Measurements from ENCODE around the gene EPG5.

Gene EPG5

GRCh38 chr18:45900623-45901022, 66.5 kb downstream of the EPG5 start:
- no peak for DNase-seq (ENCODE audit: low read depth)
- H3K4me3 ChIP-seq (ENCODE audit: low read length), result no peak overlapping the region
- TF ChIP-seq CTCF (conservative IDR thresholded peaks at IDR 0.05; ENCODE audit: low read depth, low read length), result no peak

GRCh38 chr18:45896991-45897390, 70.1 kb downstream of the EPG5 start:
- no peak for TF ChIP-seq CTCF (conservative IDR thresholded peaks at IDR 0.05; ENCODE audit: low read depth, low read length)
- no peak overlapping the region for H3K4me3 ChIP-seq (ENCODE audit: low read length)
- no peak for DNase-seq (ENCODE audit: low read depth)

GRCh38 chr18:45896452-45896851, 70.7 kb downstream of the EPG5 start:
- no peak for TF ChIP-seq CTCF (conservative IDR thresholded peaks at IDR 0.05; ENCODE audit: low read depth, low read length)

GRCh38 chr18:45895339-45895738, 71.8 kb downstream of the EPG5 start:
- no peak for TF ChIP-seq CTCF (conservative IDR thresholded peaks at IDR 0.05; ENCODE audit: low read depth, low read length)
- H3K4me3 ChIP-seq (ENCODE audit: low read length), result no peak overlapping the region
- DNase-seq (ENCODE audit: low read depth), result no peak

More at GRCh38 chr18:45896452-45896851, 70.7 kb downstream of the EPG5 start:
- no peak for DNase-seq (ENCODE audit: low read depth)
- no peak overlapping the region for H3K4me3 ChIP-seq (ENCODE audit: low read length)

GRCh38 chr18:45894818-45895217, 72.3 kb downstream of the EPG5 start:
- no peak for TF ChIP-seq CTCF (conservative IDR thresholded peaks at IDR 0.05; ENCODE audit: low read depth, low read length)
- H3K4me3 ChIP-seq (ENCODE audit: low read length), result no peak overlapping the region
- DNase-seq (ENCODE audit: low read depth), result no peak

- TF ChIP-seq CTCF (conservative IDR thresholded peaks at IDR 0.05; ENCODE audit: low read depth, low read length), result no peak
- no peak overlapping the region for H3K4me3 ChIP-seq (ENCODE audit: low read length)
- DNase-seq (ENCODE audit: low read depth), result no peak
Measured at GRCh38 chr18:45891806-45892205, 75.3 kb downstream of the EPG5 start.

- DNase-seq (ENCODE audit: low read depth), result no peak
- no peak overlapping the region for H3K4me3 ChIP-seq (ENCODE audit: low read length)
- TF ChIP-seq CTCF (conservative IDR thresholded peaks at IDR 0.05; ENCODE audit: low read depth, low read length), result no peak
Measured at GRCh38 chr18:45890606-45891005, 76.5 kb downstream of the EPG5 start.
